ENCODE data around the gene CTBP2. TPM values are rescaled to one million over a fixed set of nuclear protein-coding genes. Genes with fewer than 3 reads are reported as not detected.

CTBP2 gene
- total and polyA plus RNA-seq, 8 donors: 21.3 to 169 (median 61.6) TPM

GRCh38 chr10:124978376-124978725 lies 182.0 kb downstream of the CTBP2 start:
- intact Hi-C loops (cut with DNase I; ENCODE audit: low total_unique reads): no loop called here
- 80 to 85% (median 83%) methylated on average over 5 of the region's 5 CpGs for WGBS, 5 donors
- DNase-seq: no peak
- TF ChIP-seq POLR2AphosphoS5 (IDR thresholded peaks at IDR 0.05) (no peak), EP300 (IDR thresholded peaks at IDR 0.05) (no peak)
- Histone ChIP-seq H3K9me3 (no peaks in the 10 kb centered on the region), H3K4me3 (no peak overlapping the region), H3K27me3 (no peaks in the 10 kb centered on the region), H3K4me1 (peaks cover 0 to 16% (median 10%) of the 10 kb centered on the region in 4 donors), H3K27ac (no peak overlapping the region), H3K36me3 (peaks cover 19 to 61% (median 52%) of the 10 kb centered on the region in 4 donors)

GRCh38 chr10:124977648-124978375 lies 182.6 kb downstream of the CTBP2 start:
- no peaks in the 10 kb centered on the region for H3K27me3 ChIP-seq
- H3K4me3 ChIP-seq: no peak overlapping the region
- no peak overlapping the region for H3K27ac ChIP-seq
- no peak for DNase-seq
- peaks cover 15 to 61% (median 48%) of the 10 kb centered on the region in 4 donors for H3K36me3 ChIP-seq
- 71 to 75% (median 74%) methylated on average over 4 of the region's 4 CpGs for WGBS, 5 donors
- H3K9me3 ChIP-seq: no peaks in the 10 kb centered on the region
- TF ChIP-seq POLR2AphosphoS5 (IDR thresholded peaks at IDR 0.05) (no peak), POLR2A (IDR thresholded peaks at IDR 0.05) (no peak), EP300 (IDR thresholded peaks at IDR 0.05) (no peak), CTCF (IDR thresholded peaks at IDR 0.05) (no peak)
- H3K4me1 ChIP-seq: peaks cover 0 to 16% (median 10%) of the 10 kb centered on the region in 4 donors
- intact Hi-C loops (cut with DNase I; ENCODE audit: low total_unique reads): no loop called here

- intact Hi-C loops (cut with DNase I; ENCODE audit: low total_unique reads): no loop called here
- no peak overlapping the region for H3K4me3 ChIP-seq
- peaks cover 10 to 61% (median 42%) of the 10 kb centered on the region in 4 donors for H3K36me3 ChIP-seq
- TF ChIP-seq CTCF (IDR thresholded peaks at IDR 0.05): no peak
- TF ChIP-seq EP300 (IDR thresholded peaks at IDR 0.05): no peak
- no peak for TF ChIP-seq POLR2AphosphoS5 (IDR thresholded peaks at IDR 0.05)
- no peak for TF ChIP-seq POLR2A (IDR thresholded peaks at IDR 0.05)
- WGBS, 5 donors: 78 to 97% (median 95%) methylated on average over 3 of the region's 3 CpGs
- no peaks in the 10 kb centered on the region for H3K27me3 ChIP-seq
- H3K27ac ChIP-seq: no peak overlapping the region
- peaks cover 0 to 17% (median 11%) of the 10 kb centered on the region in 4 donors for H3K4me1 ChIP-seq
- no peak for DNase-seq
- no peaks in the 10 kb centered on the region for H3K9me3 ChIP-seq
Observed at GRCh38 chr10:124977161-124977560, 183.2 kb downstream of the CTBP2 start.

GRCh38 chr10:124975977-124976514 lies 184.3 kb downstream of the CTBP2 start:
- Histone ChIP-seq H3K36me3 (peaks cover 5 to 56% (median 33%) of the 10 kb centered on the region in 4 donors), H3K9me3 (no peaks in the 10 kb centered on the region), H3K27ac (no peak overlapping the region), H3K27me3 (no peaks in the 10 kb centered on the region), H3K4me3 (no peak overlapping the region), H3K4me1 (peaks cover 6 to 27% (median 17%) of the 10 kb centered on the region in 4 donors)
- WGBS, 5 donors: 78 to 88% (median 83%) methylated on average over 5 of the region's 5 CpGs
- DNase-seq: no peak
- no peak for TF ChIP-seq POLR2A (IDR thresholded peaks at IDR 0.05)
- TF ChIP-seq CTCF (IDR thresholded peaks at IDR 0.05): no peak
- no peak for TF ChIP-seq POLR2AphosphoS5 (IDR thresholded peaks at IDR 0.05)
- TF ChIP-seq EP300 (IDR thresholded peaks at IDR 0.05): no peak
- intact Hi-C loops (cut with DNase I; ENCODE audit: low total_unique reads): no loop called here

- Histone ChIP-seq H3K27me3 (no peaks in the 10 kb centered on the region), H3K36me3 (peaks cover 5 to 67% (median 41%) of the 10 kb centered on the region in 4 donors), H3K27ac (no peak overlapping the region), H3K4me3 (no peak overlapping the region), H3K4me1 (peaks cover 8 to 41% (median 24%) of the 10 kb centered on the region in 4 donors), H3K9me3 (no peaks in the 10 kb centered on the region)
- no peak for TF ChIP-seq POLR2AphosphoS5 (IDR thresholded peaks at IDR 0.05)
- no peak for TF ChIP-seq EP300 (IDR thresholded peaks at IDR 0.05)
- no peak for TF ChIP-seq POLR2A (IDR thresholded peaks at IDR 0.05)
- no peak for TF ChIP-seq CTCF (IDR thresholded peaks at IDR 0.05)
- intact Hi-C loops (cut with DNase I; ENCODE audit: low total_unique reads): no loop called here
- no peak for DNase-seq
- 83 to 89% (median 87%) methylated on average over 5 of the region's 5 CpGs for WGBS, 5 donors
Observed at GRCh38 chr10:124974131-124974530, 186.2 kb downstream of the CTBP2 start.

Measured in stomach (tissue), 9 donors.